ENCODE data around the gene LGALS9.

LGALS9 gene

GRCh38 chr17:27630607-27631410, at the start of gene LGALS9:
Gene LGALS9 (plus strand): TSS chr17:27631188. CDS start chr17:27631266, 78 bp downstream.
- no peak for DNase-seq

- DNase-seq, result no peak
Observed at GRCh38 chr17:27582696-27583095, 48.3 kb upstream of the LGALS9 start.

- DNase-seq, result no peak
Observed at GRCh38 chr17:27585153-27585681, 45.8 kb upstream of the LGALS9 start.

GRCh38 chr17:27585792-27586191, 45.2 kb upstream of the LGALS9 start:
- DNase-seq, result no peak

GRCh38 chr17:27586203-27586721, 44.7 kb upstream of the LGALS9 start:
- DNase-seq, result no peak

- DNase-seq, result no peak
Observed at GRCh38 chr17:27588354-27588753, 42.6 kb upstream of the LGALS9 start.

- DNase-seq, result no peak
Observed at GRCh38 chr17:27590864-27591263, 40.1 kb upstream of the LGALS9 start.

GRCh38 chr17:27591986-27592385, 39.0 kb upstream of the LGALS9 start:
- DNase-seq, result no peak

- no peak for DNase-seq
Observed at GRCh38 chr17:27593232-27593856, 37.6 kb upstream of the LGALS9 start.

GRCh38 chr17:27593857-27594255, 37.1 kb upstream of the LGALS9 start:
- DNase-seq, result no peak

- DNase-seq, result no peak
Observed at GRCh38 chr17:27595208-27595607, 35.8 kb upstream of the LGALS9 start.

GRCh38 chr17:27596096-27596495, 34.9 kb upstream of the LGALS9 start:
- DNase-seq, result no peak

GRCh38 chr17:27596566-27597187, 34.3 kb upstream of the LGALS9 start:
- DNase-seq, result no peak

GRCh38 chr17:27597188-27597580, 33.8 kb upstream of the LGALS9 start:
- DNase-seq, result no peak

- no peak for DNase-seq
Observed at GRCh38 chr17:27597783-27598320, 33.1 kb upstream of the LGALS9 start.

- no peak for DNase-seq
Observed at GRCh38 chr17:27598337-27599050, 32.5 kb upstream of the LGALS9 start.

- DNase-seq, result no peak
Observed at GRCh38 chr17:27600471-27600870, 30.5 kb upstream of the LGALS9 start.

- peak; percentile 65 for DNase-seq
Observed at GRCh38 chr17:27601069-27601974, 29.7 kb upstream of the LGALS9 start.

- no peak for DNase-seq
Observed at GRCh38 chr17:27601975-27602302, 29.0 kb upstream of the LGALS9 start.

- DNase-seq, result peak; percentile 50
Observed at GRCh38 chr17:27602721-27603420, 28.1 kb upstream of the LGALS9 start.

- no peak for DNase-seq
Observed at GRCh38 chr17:27603421-27603770, 27.6 kb upstream of the LGALS9 start.

All from NCI-H146 (cell line).